NCI-H2196 treated with DMSO at 0.1 percent for 48 hours (cell line): Measurements from ENCODE around the gene TK2.
"Not testable (repeated sequence)": the region's sequence is repeated elsewhere in the genome, so short reads cannot be mapped to it uniquely, and the experiment has no call there.

Experiments
- DNase-seq: peaks from one replicate; lab custom pipeline; 2025; ENCODE audit not compliant: unreplicated experiment; lab: John Stamatoyannopoulos, UW

The TK2 gene

DNA sequence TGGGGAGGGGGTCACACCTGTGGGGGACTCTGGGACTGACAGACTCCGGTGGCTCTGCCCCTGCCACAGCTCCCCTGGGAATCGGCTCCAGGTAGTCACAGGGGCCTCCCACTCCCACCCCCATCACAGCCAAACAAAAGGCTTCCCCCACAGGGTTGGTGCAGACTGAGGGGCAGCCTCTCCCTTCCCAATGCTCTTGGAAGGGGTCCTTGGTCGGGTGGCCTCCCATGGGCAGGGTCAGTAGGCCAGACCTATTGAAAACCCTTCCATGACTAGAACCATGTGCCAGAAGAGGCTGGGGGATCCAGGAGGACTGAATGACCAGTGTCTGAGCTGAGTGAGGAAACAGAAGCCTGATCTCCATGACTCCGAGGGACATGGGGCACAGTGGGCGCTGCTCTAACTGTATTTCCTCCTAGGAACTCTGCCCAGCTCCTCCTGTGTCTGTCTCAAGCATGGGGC is 28.6 kb downstream of the TK2 start:
- DNase-seq, result no peak

DNA sequence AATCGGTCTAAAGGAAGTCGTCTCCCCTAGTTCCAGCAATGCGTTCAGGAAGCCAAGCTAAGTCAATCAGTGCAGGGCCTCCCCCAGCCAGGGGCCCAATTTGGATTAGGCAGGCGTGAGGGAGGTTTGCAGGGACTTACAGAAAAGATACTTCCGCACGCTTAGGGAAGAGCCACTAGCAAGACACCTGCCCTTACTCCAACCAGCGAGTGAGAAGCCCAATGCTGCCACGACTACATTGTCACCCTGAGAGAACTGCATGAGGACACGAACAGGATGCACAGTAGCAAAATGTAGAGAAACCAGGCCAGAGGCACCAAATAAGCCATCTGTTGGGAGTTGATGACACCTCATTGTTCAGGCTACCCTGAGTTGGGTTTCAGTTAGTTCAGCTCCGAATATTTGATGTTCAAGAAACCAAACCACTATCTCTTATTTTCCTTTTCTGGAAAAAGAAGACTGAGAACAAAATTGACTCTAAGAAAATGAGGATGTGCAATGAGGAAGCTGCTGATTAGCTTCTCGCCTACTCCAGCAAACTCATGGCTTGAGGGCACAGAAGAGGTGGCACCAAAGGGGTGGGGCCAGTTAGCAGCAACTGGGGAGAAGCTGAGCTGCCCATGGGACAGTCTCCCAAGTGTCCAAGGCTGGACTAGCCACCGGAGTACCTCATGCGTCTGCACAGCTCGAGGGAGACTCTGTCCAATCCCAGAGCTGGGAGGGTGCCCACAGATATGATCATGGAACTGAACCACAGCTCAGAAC is 29.3 kb downstream of the TK2 start:
- no peak for DNase-seq

DNA sequence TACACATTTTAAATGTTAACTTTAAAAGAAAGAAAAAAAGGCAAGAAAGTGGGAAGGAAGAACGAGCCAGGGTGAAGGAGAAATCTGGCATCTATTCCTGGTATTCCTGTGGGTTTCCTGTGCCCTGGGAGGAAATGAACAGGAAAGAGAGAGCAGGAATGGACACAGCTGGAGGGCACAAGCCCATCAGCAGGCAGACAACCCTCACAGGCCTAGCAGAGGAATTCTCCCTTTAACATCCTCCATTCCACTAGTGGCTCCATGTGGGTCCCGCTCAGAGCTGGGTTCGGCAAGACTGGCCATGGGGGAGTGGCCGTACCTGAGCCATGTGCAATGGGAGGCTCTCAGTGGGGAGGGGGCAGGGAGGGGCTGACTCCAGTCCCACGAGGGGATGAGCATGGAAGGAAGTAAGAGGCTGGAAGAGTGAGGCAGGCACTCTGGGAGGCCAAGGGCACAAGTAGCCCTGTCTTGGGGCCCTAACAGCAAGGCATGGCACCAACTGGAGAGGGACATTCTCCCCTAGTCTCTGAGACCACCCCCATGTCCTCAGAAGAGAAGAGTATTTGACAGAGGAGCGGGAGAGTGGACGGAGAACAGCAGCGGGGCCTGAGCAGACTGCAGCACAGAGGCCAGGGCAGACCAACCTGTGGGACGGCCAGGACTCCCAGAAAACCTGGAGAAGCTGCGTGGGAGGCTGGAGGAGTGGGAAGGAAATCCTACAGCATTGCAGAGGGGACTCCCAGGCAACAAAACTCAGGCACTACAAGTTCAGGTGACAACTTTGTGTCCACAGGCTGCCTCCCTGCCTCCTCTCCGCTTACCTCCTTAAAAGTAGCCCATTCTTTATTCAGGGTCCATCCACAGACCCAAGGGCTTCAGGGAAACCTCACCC is 30.2 kb downstream of the TK2 start:
- DNase-seq, result no peak

DNA sequence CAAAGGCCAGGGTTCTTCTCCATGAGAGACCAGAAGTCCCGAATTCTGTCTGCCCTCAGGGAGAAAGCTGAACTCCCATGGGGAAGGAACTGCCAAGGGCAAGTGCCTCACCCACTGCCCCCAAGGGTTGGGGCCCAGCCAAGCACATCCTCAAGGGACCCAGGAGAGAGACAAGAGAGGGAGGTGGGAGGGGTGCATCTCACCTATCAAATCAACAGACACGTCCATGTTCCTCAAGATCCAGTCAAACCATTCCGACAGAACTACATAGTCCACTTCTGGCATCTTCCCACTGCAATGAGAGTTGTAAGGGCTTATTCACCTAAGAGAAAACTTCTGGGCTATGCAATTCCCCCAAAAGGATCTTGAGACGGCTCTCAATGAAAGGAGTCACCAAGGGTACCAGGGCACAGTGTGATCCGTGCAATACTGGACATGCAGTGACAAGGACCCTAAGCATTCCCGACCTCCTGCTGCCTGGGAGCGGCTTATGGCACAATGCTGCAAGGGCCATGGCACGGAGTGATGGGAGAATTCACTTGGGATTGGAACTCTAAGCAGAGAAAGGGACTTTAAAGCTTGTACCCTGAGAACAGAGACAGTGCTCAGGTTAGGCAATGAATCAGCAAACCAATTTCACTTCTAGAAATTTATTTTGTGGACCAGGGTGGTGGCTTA is 32.2 kb downstream of the TK2 start:
- no peak for DNase-seq

DNA sequence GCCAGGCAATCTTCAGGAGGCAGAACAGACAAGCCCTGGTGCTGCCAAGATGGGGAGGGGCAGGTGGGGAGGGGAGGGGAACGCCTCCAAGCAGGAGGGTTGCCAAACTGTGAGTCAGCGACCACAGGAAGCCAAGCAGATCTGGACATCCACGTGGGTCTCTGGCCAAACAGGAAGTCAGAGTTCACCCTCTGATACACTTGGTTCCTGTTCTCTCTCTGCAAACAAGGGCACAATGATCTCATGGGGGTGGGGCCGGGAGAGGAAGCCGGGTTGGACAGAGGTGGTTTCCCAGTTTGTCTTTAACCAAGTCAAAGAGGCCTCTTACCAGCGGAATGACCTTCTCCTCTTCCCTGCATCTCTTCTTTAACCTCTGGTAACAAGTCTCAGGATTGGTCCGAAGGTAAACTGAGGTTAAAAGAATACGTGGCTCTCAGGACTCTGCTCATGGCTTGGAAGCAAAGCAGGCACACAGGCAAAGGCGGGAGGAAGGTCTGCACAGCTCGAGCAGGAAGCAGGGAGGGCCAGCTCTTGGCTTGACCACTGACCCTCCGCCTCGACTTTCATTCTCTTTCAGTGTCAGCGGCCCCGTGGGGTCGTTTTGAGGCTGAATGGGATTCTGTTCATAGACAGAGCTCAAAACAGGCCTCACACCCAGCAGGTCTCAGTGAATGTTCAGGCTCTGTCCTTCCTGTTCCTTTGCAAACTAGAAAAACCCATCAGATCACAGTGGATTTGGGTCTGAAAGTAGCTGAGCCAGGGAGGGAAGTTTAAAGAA is 32.9 kb downstream of the TK2 start:
- DNase-seq, result peak; percentile 91

DNA sequence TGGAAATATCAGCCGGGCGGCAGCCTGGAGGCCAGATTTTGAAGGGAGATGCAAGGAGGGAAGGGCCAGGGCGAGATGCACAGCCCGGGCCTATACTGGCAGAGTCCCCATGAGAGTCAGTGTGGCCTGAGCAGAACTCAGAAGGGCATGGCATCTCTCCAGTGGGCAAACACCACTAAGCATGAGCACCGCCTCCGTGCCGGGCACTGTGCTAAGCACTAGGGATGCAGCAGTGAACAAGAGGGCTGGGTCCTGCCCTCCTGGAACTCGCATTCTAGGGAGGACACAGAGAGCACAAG is 33.5 kb downstream of the TK2 start:
- no peak for DNase-seq

DNA sequence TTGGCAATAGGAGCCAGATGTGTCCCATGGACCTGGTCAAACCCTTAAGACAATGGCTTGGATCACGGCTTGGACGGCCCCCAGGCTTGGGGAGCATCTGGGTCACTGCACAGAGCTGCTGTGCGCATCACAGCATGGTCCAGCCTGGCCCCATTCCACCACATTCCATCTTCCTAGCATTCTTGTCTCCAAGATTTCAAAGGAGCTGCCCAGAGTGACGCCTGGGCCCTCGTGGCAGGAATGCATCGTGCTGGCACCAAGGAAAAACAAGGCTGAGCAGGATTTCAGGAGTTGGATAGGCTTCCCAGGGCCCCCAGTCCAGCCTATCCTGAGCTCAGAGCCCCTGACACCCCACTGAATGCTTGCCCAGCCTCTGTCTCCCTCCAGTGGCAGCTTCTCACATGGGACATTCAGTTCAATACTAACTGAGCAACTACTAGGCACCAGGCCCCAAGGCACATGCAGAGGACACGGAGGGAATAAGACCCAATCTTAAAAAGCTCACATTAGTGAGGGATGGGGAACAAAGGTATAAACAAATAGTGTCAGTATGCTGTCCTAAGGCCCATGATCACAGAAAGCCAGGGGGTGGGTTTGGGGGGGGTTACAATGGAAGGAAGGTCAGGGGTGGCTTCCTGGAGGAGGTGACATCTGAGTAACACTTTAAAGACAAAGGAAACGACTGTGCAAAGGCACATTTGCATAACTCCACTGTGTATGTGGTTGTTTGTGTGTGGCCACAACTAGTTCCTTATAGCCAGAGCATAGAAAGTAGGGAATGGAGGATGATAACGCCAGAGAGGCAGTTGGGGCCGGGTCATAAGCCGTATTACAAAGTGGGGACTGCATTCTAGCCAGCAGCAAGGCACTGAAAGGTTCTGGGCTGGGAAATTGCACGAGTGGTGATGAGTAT is 34.1 kb downstream of the TK2 start:
- DNase-seq, result no peak

DNA sequence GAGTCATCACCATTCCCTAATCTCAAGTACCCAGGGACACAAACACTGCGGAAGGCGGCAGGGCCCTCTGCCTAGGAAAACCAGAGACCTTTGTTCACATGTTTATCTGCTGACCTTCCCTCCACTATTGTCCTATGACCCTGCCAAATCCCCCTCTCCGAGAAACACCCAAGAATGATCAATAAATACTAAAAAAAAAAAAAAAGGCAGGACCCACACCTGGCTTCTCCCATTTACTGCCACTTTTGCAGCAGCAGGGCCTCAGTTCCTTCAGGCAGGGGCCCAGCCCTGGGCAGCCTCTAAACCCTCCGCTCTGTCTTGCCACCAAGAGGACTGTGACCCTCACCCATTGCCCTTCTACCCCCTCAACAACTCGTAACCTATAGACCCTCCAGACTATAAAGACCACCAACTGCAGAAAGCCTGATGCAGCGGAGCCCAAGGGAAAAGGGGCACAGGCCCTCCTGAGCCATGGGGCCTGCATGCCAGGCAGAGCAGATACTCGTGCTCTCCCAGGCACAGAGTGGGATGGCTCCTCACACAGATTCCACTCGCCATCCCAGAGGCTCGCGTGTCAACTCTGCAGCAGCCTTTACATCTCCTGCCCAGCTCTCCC is 34.8 kb downstream of the TK2 start:
- not testable (repeated sequence) for DNase-seq

DNA sequence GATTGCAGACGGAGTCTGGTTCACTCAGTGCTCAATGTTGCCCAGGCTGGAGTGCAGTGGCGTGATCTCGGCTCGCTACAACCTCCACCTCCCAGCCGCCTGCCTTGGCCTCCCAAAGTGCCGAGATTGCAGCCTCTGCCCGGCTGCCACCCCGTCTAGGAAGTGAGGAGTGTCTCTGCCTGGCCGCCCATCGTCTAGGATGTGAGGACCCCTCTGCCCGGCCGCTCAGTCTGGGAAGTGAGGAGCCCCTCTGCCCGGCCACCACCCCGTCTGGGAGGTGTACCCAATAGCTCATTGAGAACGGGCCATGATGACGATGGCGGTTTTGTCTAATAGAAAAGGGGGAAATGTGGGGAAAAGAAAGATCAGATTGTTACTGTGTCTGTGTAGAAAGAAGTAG is 35.5 kb downstream of the TK2 start:
- DNase-seq, result not testable (repeated sequence)

DNA sequence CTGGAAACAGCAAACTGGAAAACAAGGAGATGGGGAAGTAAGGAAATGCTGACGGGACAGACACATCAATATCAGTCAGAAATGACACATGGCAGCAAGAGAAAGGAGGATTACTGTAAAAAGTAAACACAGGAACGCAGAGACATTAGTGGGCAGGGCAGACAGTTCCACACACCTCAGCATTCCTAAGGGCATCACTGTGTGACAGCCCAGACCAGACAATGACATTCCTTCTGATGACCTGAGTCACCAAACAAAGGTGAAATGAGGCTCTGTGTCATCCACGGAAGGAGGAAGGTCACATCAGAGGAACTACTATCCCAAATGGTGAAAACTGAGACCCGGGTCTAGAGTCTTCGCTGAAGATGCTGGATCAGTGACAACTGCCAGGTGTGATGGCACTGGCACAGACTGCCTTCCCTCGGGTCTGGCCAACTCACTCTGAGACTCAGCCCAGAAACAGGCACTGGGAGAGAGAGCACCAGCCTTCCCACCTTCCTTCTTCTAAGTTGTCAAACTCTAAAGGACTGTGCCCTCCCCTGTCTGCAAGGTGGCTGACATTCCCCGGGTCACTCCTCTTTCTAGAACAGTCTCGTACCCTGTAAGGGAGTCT is 36.7 kb downstream of the TK2 start:
- no peak for DNase-seq

DNA sequence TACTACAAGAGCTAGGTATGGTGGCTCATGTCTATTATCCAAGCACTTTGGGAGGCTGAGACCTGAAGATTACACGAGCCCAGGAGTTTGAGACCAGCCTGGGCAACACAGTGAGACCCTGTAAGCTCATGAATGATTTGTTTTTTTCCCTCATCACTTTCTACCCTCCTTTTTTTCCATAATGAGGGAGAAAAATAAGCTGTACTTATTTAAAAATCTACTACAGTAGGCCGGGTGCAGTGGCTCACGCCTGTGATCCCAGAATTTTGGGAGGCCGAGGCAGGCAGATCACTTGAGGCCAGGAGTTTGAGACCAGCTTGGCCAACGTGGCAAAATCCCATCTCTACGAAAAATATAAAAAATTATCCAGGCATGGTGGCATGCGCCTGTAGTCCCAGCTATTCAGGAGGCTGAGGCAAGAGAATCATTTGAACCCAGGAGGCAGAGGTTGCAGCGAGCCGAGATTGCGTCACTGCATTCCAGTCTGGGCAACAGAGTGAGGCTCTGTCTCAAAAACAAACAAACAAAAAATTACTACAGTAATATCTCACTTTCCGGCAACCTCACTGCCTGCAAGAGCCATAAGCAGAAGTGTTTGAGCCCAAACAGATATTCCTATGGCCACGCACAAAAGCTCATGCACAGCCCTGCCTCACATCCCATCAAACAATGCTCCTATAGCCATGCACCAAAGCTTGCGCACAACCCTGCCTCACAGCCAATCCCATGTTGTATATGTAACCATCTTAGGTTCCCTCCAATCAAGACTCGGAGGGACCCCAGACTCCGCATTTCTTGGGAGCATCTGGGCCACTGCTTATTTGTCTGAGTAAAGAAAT is 37.4 kb downstream of the TK2 start:
- DNase-seq, result no peak

DNA sequence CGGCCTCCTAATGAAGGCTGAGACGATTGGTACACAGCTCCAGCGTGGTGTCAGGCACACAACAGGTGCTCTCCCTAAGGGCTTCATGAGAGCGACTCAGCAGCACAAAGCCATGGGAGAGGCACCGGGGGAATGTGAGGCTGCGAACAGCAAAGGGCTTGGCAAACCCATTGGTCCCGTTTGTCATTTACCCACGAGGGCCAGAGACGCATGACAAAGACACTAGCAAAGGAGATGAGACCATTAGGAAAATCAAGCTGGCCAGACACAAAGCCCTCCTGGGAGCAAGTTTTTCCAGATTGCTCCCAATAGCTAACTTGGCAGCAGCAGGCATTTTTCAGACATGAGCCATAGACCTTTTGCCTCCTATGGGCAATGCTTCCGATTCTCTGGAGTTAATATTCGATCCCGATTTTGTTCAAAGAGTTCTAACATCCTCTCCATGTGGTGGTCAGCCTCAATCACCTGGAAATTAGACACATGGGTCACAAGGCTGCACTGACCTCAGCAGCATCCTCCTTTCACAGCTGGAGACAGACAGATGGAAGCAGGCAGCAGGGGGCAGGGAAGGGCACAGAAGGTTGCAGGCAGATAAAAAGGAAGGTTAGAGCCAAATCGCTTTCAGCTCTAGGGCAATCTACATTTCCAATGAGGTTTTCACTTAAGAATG is 38.2 kb downstream of the TK2 start:
- DNase-seq, result no peak

DNA sequence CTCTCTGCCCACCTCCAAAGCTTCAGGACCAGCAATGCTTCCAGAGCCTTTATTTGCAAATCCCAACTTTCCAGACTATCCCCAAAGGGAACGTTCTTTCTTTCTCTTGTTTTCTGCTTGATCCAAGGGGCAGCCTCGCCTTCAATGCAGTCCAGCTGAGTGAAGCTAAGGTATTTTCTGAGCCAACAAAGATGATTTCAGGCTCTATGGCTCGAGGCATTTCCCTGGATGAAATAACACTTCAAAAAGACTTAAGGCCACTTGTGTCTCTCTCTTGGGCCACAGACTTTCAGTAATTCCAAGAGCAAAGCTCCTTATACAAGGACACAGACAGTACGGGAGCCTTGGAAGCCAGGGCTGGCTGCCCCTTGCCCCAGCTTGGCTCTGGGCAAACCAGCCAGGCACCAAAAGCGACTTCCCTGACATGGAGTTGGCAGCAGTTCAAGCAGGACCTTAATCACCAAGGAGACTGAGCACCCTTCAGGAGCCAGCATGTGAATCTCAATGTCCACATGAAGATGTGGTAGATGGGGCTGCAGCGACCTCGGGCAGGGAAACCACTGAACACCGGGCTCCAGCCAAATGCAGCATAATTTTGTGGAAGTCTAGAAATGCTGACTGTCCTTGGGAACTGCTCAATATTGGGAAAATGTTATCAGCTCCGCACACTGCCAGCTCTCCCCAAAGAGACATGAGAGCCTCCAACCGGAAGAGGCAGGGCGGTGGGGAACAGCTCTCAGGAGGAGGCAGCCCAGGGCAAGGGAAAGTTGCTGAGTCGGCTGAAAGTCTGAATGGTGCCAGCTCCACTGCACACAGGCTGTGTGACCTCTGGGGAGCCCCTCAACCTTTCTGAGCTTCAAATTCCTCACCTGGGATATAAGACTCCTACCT is 39.0 kb downstream of the TK2 start:
- DNase-seq, result no peak

DNA sequence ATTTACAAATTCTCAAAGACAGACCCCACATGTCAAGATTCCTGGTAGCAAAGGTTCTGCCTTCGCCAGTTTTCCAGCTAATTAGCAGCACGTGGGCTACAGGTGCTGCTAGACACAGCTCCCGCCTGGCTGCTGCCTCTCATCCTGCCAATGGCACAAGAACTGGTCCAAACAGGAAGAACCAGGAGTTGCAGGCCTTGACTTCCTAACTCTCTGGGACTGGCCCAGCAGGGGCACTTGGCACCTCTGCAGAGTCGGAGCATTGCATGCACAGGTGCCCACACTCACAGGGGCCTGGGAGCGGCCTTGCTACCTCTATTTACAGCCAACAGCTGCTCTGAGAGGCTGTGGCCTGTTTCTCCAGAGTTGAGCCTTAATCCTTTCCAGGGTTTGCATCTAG is 39.6 kb downstream of the TK2 start:
- DNase-seq, result no peak

DNA sequence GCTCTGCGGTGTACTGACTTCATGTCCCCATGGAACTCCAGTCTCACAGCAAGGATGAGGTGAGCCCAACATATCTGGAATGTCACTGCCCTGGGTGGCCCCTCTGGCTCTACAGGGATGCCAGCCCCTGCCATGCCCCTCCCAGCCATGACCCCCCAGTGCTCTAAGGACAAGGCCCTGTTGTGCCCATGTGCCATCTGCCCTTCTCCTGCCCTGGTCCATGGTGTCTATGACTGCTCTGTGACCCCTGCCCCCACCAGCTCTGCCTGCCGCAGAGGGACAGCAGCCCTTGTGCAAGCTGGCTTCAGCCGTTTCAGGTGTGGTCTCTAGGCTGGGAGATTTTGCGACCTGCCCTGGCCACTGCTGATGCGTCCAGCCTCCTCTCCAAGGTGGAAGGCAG is 40.3 kb downstream of the TK2 start:
- no peak for DNase-seq

DNA sequence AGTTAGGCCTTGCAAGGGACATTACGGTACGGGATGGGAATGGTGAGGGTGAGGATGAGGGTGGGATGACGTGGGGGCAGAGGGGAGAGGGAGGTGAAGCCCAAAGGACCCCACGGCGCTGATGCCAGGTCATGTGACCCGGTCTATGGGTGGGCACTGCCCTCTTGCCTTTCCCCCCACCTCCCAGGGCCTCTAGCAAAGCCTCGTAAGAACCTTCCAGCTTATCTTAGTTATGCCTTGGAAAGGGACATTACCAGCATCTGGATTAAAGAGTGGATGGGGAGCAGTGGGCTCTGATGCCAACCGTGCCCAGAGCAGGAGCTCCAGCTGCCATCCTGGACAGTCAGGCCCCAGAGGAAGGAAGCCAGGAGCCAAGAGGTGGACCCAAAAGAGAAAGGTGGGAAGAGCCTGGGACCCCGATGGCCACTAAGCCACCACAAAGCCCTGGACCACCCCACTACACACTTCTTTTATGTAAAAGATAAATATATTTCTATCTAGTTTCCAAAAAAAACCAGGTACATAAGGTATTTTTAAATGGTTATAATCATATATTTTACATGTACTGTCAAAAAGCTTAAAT is 40.9 kb downstream of the TK2 start:
- no peak for DNase-seq
